ENCODE results near the gene MACF1.
A peak's percentile ranks its signal among the peaks of the same experiment; 100 is the strongest.

The MACF1 gene

GRCh38 chr1:39360731-39361130, 156.2 kb downstream of the MACF1 start:
- DNase-seq: no peak

- no peak for DNase-seq
Measured at GRCh38 chr1:39361446-39361845, 157.0 kb downstream of the MACF1 start.

- no peak for DNase-seq
Measured at GRCh38 chr1:39363267-39363666, 158.8 kb downstream of the MACF1 start.

GRCh38 chr1:39368045-39368444, 163.6 kb downstream of the MACF1 start:
- DNase-seq: no peak

- no peak for DNase-seq
Measured at GRCh38 chr1:39369565-39369964, 165.1 kb downstream of the MACF1 start.

GRCh38 chr1:39370602-39371001, 166.1 kb downstream of the MACF1 start:
- DNase-seq: no peak

GRCh38 chr1:39372105-39372504, 167.6 kb downstream of the MACF1 start:
- no peak for DNase-seq

- no peak for DNase-seq
Measured at GRCh38 chr1:39376656-39377055, 172.2 kb downstream of the MACF1 start.

- no peak for DNase-seq
Measured at GRCh38 chr1:39378377-39378776, 173.9 kb downstream of the MACF1 start.

- no peak for DNase-seq
Measured at GRCh38 chr1:39379187-39379586, 174.7 kb downstream of the MACF1 start.

GRCh38 chr1:39380036-39380435, 175.5 kb downstream of the MACF1 start:
- DNase-seq: no peak

- DNase-seq: no peak
Measured at GRCh38 chr1:39381839-39382238, 177.3 kb downstream of the MACF1 start.

GRCh38 chr1:39384305-39384704, 179.8 kb downstream of the MACF1 start:
- DNase-seq: no peak

GRCh38 chr1:39385067-39385988, 180.8 kb downstream of the MACF1 start:
- DNase-seq: no peak

GRCh38 chr1:39386997-39387396, 182.5 kb downstream of the MACF1 start:
- no peak for DNase-seq

GRCh38 chr1:39387452-39387851, 183.0 kb downstream of the MACF1 start:
- DNase-seq: peak; percentile 82

- peak; percentile 95 for DNase-seq
Measured at GRCh38 chr1:39391691-39392679, 187.5 kb downstream of the MACF1 start.

GRCh38 chr1:39392851-39393573, 188.5 kb downstream of the MACF1 start:
- DNase-seq: no peak

GRCh38 chr1:39393645-39394044, 189.2 kb downstream of the MACF1 start:
- no peak for DNase-seq

- DNase-seq: no peak
Measured at GRCh38 chr1:39394059-39394458, 189.6 kb downstream of the MACF1 start.

- no peak for DNase-seq
Measured at GRCh38 chr1:39394598-39394997, 190.1 kb downstream of the MACF1 start.

- DNase-seq: peak; percentile 88
Measured at GRCh38 chr1:39395357-39395831, 190.9 kb downstream of the MACF1 start.

- DNase-seq: no peak
Measured at GRCh38 chr1:39396671-39397070, 192.2 kb downstream of the MACF1 start.
